Psoas muscle (tissue), 8 donors: ENCODE measurements around the gene RAB32. TPM values are rescaled to one million over a fixed set of nuclear protein-coding genes. Genes with fewer than 3 reads are reported as not detected.

Source experiments
- ATAC-seq, 4 donors: fragments of 200-7000 bp; cut with Tn5 transposase; one replicate each; pipeline ENCODE4 v1.9.1; 2020; ENCODE audit warnings: moderate library complexity in 3 of 4, mild to moderate bottlenecking in 2 of 4
- DNase-seq, 2 donors: peaks; one replicate each; pipeline ENCODE4 v3.0.0-alpha.2; 2020
- H3K27ac ChIP-seq: fragments of 200-600 bp; one replicate; pipeline ENCODE4 v1.8.0; 2022
- H3K27me3 ChIP-seq, 3 donors: fragments of 200-600 bp in 1 of 3; one replicate each; pipeline versions ENCODE4 v1.6.1 to v1.8.0; 2013 to 2022; ENCODE audit warnings: low read length in 2 of 3, mild to moderate bottlenecking in 2 of 3, moderate library complexity in 1 of 3; ENCODE audit not compliant: insufficient read depth in 3 of 3
- H3K36me3 ChIP-seq, 2 donors: fragments of 200-600 bp in 1 of 2; one replicate each; pipeline versions ENCODE4 v1.6.1 to v1.8.0; 2013 to 2022; ENCODE audit warnings: low read depth in 1 of 2, mild to moderate bottlenecking in 1 of 2, moderate library complexity in 1 of 2; ENCODE audit not compliant: insufficient read depth in 1 of 2
- H3K4me1 ChIP-seq: fragments of 200-600 bp; one replicate; pipeline ENCODE4 v1.8.0; 2022
- H3K4me3 ChIP-seq: fragments of 200-600 bp; one replicate; pipeline ENCODE4 v1.8.0; 2022; ENCODE audit warnings: mild to moderate bottlenecking
- H3K9me3 ChIP-seq: fragments of 200-600 bp; one replicate; pipeline ENCODE4 v1.8.0; 2022
- CTCF ChIP-seq: fragments of 200-600 bp; IDR thresholded peaks from one replicate; pipeline ENCODE4 v1.8.0; 2022; ENCODE audit warnings: antibody characterized with exemption
- WGBS, 3 donors: extraction: QIAGEN DNeasy Blood & Tissue Kit; methylation state at CpG; one replicate each; pipeline versions ENCODE4 v1.1.6 to v1.1.7; 2013; 5-methylcytosine and 5-hydroxymethylcytosine counted together
- intact Hi-C, 2 donors: fragments of 100-400 bp; cut with DNase I; formaldehyde crosslinking; loops; one replicate each; pipeline versions ENCODE4 v1.11.0 to v1.14.2; 2022
- polyA plus RNA-seq, 3 donors: library from polyadenylated mRNA; stranded (reverse); fragments of 200-250 nt; gene quantifications; one replicate each; pipeline ENCODE4 v1.2.3, GENCODE V29; 2013
- total RNA-seq, 4 donors: library from RNA; stranded (reverse); fragmentation: NEBNext Ultra II Directional in 2 of 4; extraction: Animal tissue kit (Norgen Biotek cat#: 25700) in 2 of 4; gene quantifications; one replicate each; pipeline versions ENCODE4 v1.2.1 to v1.2.4, GENCODE V29; 2021 to 2023
- donor health status: healthy with polysubstance abuse.
- donor health status: DM: no; HTN: no; CAD: no; lungs with moderate emphysema.
- donor health status: Bipolar disorder and iron deficiency.
- donor health status: healthy.
- donor health status: DM: yes; HTN: yes; CAD: no.
- donor health status: DM: no; HTN: no; CAD: no.
- donor health status: DM: no; HTN: no; CAD: no.
- donor health status: DM: yes; HTN: yes; CAD: no.

The RAB32 gene
- total and polyA plus RNA-seq, 7 donors = 2.2 to 4.6 (median 3.0) TPM

GRCh38 chr6:146544616-146545182 lies 1.1 kb downstream of the RAB32 start:
- Histone ChIP-seq H3K4me1 (no peaks in the 10 kb centered on the region), H3K27me3 (peaks cover 0 to 7% (median 5%) of the 10 kb centered on the region in 3 donors), H3K4me3 (peak overlapping the region; percentile 65), H3K9me3 (no peaks in the 10 kb centered on the region), H3K36me3 (no peaks in the 10 kb centered on the region), H3K27ac (peak overlapping the region; percentile 82)
- ATAC-seq (no peak), DNase-seq (no peak)
- intact Hi-C loops = loop anchor here in 1 of 2 donors (10.0 kb wide), 1 partner anchor 580 kb away; the partner anchor contains the start of gene SHPRH
- WGBS, 3 donors = 35 to 49% (median 37%) methylated on average over 11 of the region's 11 CpGs
- no peak for TF ChIP-seq CTCF

GRCh38 chr6:146545581-146545980 lies 1.9 kb downstream of the RAB32 start:
- no peak for ATAC-seq
- no peaks in the 10 kb centered on the region for H3K36me3 ChIP-seq

GRCh38 chr6:146546443-146547043 lies 2.9 kb downstream of the RAB32 start:
- peaks cover 0 to 5% of the 10 kb centered on the region in 2 donors for H3K36me3 ChIP-seq
- WGBS, 3 donors = 31 to 52% (median 31%) methylated on average over 3 of the region's 3 CpGs
- no peak for TF ChIP-seq CTCF
- ATAC-seq (peak in 1 of 4 donors; percentile 28), DNase-seq (no peak)
- peaks cover 6% of the 10 kb centered on the region for H3K4me1 ChIP-seq
- H3K9me3 ChIP-seq = no peaks in the 10 kb centered on the region
- intact Hi-C loops = loop anchor here in 1 of 2 donors (10.0 kb wide), 1 partner anchor 582 kb away; the partner anchor contains the start of gene SHPRH
- H3K27me3 ChIP-seq = peaks cover 0 to 7% (median 5%) of the 10 kb centered on the region in 3 donors
- peak overlapping the region; percentile 65 for H3K4me3 ChIP-seq
- no peak overlapping the region for H3K27ac ChIP-seq

More at GRCh38 chr6:146545581-146545980, 1.9 kb downstream of the RAB32 start:
- no peaks in the 10 kb centered on the region for H3K4me1 ChIP-seq
- H3K27me3 ChIP-seq = peaks cover 0 to 7% (median 5%) of the 10 kb centered on the region in 3 donors
- WGBS, 3 donors = 31 to 40% (median 36%) methylated on average over 5 of the region's 5 CpGs
- intact Hi-C loops = loop anchor here in 1 of 2 donors (10.0 kb wide), 1 partner anchor 581 kb away; the partner anchor contains the start of gene SHPRH
- H3K27ac ChIP-seq = peak overlapping the region; percentile 82
- no peaks in the 10 kb centered on the region for H3K9me3 ChIP-seq
- no peak for DNase-seq
- TF ChIP-seq CTCF = no peak
- H3K4me3 ChIP-seq = peak overlapping the region; percentile 65

GRCh38 chr6:146547889-146548288 lies 4.3 kb downstream of the RAB32 start:
- DNase-seq (no peak), ATAC-seq (no peak)
- WGBS, 3 donors = 82 to 93% (median 84%) methylated on average over 2 of the region's 2 CpGs
- Histone ChIP-seq H3K27ac (no peak overlapping the region), H3K27me3 (peaks cover 0 to 6% (median 5%) of the 10 kb centered on the region in 3 donors), H3K9me3 (no peaks in the 10 kb centered on the region), H3K36me3 (peaks cover 0 to 5% of the 10 kb centered on the region in 2 donors), H3K4me1 (peaks cover 9% of the 10 kb centered on the region), H3K4me3 (no peak overlapping the region)
- no peak for TF ChIP-seq CTCF
- intact Hi-C loops = loop anchor here in 1 of 2 donors (10.0 kb wide), 1 partner anchor 583 kb away; the partner anchor contains the start of gene SHPRH
